OCI-LY3 (cell line): Measurements from ENCODE around the gene KAZN.

Source experiments
- CTCF ChIP-seq: fragments of 200-600, 300-600 bp; sonication (generic); IDR thresholded peaks from 2 replicates; pipeline ENCODE4 v1.5.1; 2014; ENCODE audit warnings: antibody characterized with exemption, low read length, low read depth
- EZH2phosphoT487 ChIP-seq: fragments of 200-600 bp; shearing (Covaris generic); IDR thresholded peaks from 2 replicates; pipeline ENCODE4 v1.6.1; 2018; ENCODE audit warnings: antibody characterized with exemption, mixed run types, low read depth

- TF ChIP-seq CTCF = no peak
- TF ChIP-seq EZH2phosphoT487 = no peak
These were observed 12.3 kb downstream of the KAZN start for GRCh38 chr1:14610761-14611160.
